AG08395 (cell line): Measurements from ENCODE around the gene HCRTR2.
"Not testable (repeated sequence)": the region's sequence is repeated elsewhere in the genome, so short reads cannot be mapped to it uniquely, and the experiment has no call there.

Experiments used
- DNase-seq: peaks from one replicate; pipeline ENCODE4 v3.0.0; 2012; ENCODE audit warnings: mixed read lengths, low spot score

HCRTR2 gene

DNA sequence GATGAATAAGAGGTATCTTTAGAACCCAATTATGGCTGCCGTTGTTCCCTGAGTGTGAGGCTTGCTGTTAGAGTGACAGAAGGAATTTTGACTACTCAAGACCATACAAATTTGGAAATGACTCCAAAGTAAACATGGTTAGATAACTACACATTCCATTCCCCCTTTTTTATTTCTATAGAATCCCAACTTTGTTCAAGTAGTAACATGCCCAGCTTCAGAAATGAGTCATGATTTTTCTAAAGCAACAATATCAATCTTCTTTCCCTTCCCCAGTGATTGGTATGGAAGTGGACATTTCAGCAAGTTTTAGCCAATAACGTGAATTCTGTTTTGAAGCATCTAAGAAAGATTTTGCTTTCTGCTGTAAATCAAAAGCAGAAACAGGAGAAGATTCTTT is 37.8 kb downstream of the HCRTR2 start:
- no peak for DNase-seq

DNA sequence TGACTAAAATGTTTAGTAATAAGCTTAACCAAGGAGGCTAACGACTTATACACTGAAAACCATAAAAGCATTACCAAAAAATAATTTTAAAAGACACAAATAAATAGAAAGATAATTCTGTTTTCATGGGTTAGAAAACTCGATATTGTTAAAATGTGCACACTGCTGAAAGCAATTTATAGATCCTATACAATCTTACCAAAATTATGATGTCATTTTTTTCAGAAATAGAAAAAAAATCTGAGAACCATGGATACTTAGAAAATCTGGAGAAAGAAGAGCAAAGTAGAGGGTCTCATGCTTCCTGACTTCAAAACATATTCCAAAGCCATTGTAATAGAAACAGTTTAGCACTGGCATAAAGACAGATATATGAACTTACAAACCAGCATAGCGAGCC is 46.6 kb downstream of the HCRTR2 start:
- no peak for DNase-seq

DNA sequence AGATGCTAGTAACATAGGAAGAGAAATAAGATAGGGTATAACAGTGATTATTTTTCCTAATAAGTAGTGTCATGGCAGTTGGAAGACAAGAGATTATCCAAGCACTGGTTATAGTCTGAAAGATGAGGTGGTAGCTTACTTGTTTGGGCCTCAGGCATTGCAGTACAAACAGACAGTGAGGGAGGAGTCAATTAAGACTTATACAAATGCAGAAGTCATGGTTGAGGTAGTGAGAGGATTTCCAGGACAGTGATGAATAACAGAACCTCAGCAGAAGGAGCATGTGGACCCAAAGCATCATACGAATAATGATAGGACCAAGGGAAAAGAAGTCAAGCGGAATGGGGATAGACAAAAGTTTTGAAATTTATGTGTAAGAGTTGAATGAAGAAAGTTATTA is 53.5 kb downstream of the HCRTR2 start:
- DNase-seq: no peak

DNA sequence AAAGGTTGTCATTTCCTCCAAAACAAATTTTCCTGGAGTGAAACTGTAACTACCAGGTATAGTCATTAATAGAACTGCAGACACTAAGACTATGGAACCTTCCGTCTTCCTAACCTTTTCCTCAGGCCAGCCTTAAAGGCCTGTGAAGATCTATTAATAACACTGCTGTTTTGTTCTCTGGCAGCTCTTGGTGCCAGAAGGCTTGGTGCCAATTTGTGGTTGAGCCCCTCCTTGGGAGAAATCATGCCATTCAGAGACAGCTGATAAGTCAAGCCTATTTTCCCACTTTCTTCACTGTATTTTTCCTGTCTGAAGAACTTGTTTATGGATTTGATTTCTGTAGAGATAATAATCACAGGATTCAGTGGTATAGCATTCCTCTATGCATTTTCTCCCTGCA is 64.8 kb downstream of the HCRTR2 start:
- no peak for DNase-seq

DNA sequence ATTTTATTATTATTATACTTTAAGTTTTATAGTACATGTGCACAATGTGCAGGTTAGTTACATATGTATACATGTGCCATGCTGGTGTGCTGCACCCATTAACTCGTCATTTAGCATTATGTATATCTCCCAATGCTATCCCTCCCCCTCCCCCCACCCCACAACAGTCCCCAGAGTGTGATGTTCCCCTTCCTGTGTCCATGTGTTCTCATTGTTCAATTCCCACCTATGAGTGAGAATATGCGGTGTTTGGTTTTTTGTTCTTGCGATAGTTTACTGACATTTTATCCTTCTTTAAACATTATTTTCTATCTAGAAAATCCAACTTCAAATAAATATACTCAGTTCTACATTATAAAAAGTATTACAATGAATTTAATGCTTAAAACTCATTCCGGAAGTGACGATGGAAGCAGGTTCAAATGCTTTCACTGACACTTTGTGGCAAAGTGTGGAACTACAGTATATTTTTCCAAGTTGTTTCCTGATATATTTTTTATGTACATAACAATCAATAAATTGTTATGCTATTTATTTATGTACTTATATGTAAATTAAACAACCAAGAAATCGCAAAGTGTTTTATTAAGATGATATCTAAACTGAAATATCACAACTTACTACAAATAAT is 66.8 kb downstream of the HCRTR2 start:
- DNase-seq: peak; percentile 13

DNA sequence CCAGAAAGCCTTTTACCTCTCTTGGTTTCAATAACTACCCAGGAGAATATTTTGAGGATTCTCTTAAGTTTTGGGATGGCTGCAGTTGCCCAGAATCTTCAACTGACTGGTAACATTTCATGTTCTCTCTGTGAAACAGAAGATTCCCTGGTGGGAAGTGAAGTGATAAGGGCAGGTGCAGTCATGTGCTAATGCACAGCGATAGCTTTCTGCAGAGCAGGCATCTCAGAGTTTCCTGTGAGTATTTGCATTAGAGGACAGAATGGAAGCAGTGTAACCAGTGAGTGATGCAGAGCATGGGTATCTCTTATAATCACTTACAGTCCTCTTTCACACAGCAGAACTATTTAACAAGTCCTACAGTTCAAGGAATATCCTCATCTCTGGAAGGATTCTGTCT is 76.1 kb downstream of the HCRTR2 start:
- DNase-seq: no peak

DNA sequence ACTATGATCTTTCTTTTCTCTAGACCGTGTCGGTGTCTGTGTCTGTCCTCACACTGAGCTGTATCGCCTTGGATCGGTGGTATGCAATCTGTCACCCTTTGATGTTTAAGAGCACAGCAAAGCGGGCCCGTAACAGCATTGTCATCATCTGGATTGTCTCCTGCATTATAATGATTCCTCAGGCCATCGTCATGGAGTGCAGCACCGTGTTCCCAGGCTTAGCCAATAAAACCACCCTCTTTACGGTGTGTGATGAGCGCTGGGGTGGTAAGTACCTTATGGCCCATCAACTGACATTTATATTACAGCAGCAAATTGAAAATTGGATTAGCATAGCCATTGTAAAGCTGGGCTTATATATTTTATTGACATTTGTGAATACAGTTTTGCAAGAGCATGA is 80.8 kb downstream of the HCRTR2 start:
- DNase-seq: no peak

DNA sequence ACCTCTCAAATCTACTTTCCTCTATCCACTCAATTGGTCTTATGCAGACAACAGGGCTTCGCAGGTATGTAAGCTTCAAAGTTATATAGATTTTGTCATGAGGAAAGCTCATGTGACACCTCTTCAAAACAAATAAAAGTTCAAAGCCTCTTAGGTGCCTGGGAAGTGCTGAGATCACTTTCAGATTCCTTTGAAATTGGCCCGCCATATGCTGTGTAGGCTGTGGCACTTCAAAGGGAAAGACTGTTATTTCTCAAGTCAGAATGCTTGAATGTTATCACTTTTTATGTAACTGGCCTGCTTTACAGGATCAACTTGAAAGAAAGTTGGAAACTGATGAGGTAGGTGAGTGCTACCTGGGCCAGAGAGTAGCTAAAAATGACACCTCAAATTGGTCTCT is 85.9 kb downstream of the HCRTR2 start:
- DNase-seq: no peak

DNA sequence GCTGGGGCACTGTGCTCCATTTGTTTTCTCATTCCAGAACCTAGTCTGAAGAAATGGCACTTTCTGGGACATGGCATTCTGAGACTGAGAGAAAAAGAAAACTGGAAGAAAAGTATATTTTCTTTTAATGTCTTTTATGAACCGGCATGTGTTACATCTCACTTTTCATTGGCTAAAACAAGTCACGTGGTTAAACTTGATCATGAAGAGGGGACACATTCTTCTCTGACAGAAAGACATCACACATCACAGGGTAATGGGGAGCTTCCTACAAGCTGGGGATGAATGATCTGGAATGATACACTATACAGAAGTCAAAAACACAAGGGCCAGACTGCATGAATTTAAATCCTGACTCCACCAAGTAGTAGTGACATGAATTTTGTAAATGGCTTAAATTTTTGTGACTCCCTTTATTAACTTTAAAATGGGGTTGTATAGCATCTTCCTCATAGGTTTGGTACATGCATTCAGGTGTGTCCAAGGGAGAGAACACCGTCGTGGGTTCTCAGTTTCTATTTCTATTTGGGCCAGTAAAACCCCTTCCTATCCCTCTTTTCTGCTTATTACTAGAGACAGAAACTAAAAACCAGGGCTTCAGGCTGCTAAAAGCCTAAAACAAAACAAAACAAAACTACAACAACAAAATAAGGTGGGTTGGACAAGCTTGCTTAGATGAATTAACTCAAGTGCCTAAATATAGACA is 91.2 kb downstream of the HCRTR2 start:
- DNase-seq: no peak

DNA sequence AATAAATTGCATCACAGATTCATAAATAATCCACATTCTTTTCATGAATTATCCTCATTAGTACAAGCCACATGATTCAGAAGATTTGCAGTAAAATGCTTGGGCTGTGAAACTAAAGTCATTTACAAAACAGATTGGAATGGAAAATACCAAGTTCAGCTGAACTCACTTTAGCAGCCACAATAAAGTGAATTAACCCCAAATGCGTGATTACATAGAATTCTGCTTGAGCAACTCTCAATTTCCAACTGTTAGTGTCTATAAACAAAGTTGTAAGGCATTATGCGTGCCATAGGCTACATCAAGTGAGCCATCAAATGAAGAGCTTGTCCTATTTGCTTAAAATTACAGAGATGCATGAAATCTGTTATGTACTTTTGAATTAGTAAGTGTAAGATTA is 92.6 kb downstream of the HCRTR2 start:
- DNase-seq: no peak

DNA sequence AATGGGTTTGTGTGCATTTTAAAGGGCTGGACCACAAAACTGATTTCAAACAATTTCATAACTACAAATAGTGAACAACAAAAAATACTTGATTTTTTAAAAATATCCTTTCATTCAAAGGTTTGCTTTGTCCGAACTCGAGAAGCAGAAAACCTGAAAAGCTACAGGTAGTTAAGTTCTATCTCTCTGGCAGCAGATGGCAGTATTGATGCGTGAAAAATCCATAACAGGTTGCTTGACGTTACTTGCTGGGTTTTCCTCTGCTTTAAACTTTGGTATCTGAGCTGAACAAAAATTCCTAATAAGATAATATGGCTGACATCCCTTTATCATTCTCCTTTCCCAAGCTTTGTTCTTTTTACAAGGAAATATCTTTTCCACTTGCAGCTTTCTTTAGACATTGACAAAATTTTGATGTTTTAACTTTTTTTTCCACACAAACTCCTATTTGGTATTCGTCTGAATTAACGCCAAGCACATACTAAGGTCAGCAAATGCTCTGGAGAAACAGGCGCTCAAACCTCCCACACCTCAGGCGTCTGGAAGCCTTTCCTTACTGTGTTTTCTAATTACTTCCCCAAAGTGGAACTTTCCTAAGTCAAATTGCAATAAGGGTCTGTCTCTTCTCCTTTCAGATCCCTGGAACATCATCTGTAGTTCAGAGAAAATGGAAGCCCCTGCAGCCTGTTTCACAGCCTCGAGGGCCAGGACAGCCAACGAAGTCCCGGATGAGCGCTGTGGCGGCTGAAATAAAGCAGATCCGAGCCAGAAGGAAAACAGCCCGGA is 102.6 kb downstream of the HCRTR2 start:
- peak; percentile 38 for DNase-seq

DNA sequence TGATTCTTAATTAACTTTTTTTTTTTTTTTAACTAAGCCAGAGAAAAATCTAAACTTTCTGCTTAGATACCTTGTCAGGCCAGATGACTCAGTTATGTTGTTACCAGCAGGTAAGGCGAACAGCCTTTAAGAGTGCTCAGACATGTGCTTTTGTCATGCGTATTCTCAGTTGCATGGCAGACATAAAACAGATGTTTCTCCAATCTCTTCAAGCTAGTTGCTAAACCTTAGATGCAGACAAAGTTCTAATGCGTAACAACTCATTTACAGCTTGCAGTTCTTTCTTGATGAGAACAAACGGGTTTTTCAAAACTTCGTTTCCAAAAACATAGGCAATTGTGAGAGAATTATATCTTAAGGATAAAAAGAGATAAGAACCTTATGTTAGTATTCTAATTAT is 103.3 kb downstream of the HCRTR2 start:
- no peak for DNase-seq

DNA sequence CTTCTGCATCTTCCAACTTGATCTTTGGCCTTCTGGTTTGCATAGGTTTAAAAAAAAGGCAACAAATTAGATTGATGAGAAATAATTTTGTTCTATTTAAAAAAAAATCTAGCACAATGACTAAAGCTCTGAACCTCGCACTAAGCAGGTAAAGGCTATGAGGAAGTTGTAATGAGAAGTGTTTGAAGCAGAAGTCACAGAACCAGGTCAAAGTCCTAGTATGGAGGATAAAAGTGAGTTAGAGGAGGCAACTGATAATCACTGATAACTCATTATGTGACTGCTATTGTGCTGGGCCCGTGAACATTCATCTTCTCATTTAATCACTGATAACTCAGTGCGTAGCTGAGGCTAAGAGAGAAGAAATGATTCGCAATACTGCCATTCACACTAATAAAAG is 106.9 kb downstream of the HCRTR2 start:
- no peak for DNase-seq

DNA sequence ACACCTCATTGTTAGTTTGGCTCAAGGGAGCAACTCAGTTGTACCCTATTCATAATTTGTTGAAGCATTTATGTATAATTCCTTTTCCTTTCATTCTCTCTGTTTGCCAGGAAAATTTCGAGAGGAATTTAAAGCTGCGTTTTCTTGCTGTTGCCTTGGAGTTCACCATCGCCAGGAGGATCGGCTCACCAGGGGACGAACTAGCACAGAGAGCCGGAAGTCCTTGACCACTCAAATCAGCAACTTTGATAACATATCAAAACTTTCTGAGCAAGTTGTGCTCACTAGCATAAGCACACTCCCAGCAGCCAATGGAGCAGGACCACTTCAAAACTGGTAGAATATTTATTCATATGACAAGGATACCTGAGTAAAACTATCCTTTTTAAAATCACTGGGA is 107.8 kb downstream of the HCRTR2 start:
- DNase-seq: no peak

DNA sequence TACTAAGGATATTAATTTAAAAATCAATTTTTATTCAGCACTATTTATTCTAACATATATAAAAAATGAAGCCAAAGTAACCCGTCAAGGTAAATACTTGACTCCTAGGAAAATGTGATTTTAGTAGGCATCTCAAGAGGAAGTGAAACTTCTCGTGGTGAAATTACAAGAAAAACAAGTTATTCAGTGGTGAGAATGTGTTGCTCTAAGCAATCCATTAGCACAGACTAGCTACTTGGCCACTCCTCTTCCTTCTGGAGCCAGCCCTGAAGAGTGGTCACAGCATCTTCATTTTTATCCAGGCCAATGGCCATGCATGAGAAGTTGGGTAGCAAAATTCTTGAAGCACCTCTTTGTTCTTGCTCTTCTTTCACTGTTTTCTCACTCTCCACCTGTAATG is 112.5 kb downstream of the HCRTR2 start:
- no peak for DNase-seq

DNA sequence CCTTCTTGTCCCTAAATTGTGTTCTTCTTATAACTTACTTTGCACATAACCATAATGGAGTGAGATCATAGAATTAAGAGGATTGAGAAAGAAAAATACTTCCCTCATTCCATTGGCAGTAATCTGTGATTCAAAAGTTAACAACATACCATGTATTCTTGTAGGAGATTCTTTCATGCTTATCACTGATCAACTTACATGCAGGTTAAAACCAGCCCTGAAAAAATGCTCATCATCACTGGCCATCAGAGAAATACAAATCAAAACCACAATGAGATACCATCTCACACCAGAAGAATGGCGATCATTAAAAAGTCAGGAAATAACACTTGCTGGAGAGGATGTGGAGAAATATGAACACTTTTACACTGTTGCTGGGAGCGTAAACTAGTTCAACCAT is 116.4 kb downstream of the HCRTR2 start:
- no peak for DNase-seq

DNA sequence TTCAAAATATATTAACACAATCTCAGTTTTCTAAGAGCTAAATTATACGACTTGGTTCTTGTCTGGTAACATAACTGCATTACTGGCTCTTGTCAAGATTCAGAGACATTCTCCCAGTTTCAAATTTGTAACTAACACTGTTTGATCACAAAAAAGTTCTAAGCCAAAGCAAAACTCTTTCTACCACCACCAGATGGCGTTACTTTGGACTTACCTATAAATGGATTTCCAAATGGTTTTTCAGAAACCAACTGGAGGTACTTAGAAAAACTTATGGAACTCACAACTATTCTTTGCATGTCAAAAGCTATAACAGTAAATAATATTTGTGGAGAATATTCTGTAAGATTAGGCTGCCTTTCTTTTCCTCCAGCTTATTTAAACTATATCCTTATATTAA is 118.8 kb downstream of the HCRTR2 start:
- no peak for DNase-seq

DNA sequence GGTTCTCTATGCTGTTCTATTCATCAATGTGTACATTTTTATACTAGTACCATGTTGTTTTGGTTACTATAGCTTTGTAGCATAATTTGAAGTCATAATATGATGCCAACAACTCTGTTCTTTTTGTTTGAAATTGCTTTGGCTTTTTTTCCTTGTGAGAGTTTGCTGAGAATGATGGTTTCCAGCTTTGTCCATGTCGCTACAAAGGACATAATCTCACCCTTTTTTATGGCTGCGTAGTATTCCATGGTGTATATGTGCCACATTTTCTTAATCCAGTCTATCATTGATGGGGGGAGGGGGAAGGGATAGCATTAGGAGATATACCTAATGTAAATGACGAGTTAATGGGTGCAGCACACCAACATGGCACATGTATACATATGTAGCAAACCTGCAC is 122.9 kb downstream of the HCRTR2 start:
- DNase-seq: not testable (repeated sequence)

DNA sequence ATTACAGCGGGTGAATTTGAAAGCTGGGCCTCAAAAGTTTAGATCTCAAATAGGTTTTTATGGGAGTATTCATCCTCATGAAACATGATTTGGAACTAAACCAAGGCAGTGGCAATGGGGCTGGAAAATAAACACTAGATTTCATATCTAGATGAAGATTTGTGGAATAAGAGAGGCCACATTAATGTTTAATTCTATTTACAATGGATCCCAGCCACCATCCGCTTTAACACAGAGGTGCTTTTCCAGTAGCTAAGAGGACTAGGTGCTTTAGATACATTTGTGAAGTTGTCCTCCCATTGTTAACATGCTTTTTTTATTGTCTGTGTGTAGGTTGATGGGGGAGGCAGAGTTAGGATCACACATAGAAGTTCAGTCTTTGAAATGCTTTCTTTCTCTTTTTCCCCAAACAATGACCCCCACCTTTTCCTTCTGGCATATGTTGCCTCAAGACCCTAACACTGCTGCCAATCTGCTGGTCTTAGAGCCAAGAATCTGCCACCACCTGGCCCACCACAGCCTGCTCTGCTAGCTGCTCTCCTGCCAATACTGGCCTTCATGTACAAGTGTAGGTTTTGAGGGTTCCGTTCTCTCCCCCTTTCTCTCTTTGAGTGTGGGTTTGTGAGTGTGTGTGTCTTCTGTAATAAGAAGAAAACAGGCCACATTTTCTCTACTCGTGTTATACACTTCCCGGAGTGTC is 125.1 kb downstream of the HCRTR2 start:
- no peak for DNase-seq

DNA sequence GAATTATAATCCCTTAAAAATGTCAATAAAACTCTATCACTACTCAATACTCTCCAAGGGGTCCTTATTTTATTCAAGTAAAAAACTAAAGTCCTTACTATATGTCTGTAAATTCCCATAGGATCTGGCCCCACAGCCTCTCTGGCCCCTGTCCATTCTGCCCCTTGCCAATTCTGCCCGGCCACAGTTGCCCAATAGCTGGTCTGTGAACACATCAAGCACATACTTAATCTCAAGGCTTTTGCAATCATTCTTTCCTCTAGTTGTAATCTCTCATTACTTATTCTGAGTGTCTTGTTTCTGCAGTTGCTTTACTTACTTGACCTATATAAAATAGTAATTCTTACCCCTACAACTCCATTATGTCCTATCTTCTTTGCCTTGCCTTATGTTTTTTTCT is 130.4 kb downstream of the HCRTR2 start:
- DNase-seq: no peak

DNA sequence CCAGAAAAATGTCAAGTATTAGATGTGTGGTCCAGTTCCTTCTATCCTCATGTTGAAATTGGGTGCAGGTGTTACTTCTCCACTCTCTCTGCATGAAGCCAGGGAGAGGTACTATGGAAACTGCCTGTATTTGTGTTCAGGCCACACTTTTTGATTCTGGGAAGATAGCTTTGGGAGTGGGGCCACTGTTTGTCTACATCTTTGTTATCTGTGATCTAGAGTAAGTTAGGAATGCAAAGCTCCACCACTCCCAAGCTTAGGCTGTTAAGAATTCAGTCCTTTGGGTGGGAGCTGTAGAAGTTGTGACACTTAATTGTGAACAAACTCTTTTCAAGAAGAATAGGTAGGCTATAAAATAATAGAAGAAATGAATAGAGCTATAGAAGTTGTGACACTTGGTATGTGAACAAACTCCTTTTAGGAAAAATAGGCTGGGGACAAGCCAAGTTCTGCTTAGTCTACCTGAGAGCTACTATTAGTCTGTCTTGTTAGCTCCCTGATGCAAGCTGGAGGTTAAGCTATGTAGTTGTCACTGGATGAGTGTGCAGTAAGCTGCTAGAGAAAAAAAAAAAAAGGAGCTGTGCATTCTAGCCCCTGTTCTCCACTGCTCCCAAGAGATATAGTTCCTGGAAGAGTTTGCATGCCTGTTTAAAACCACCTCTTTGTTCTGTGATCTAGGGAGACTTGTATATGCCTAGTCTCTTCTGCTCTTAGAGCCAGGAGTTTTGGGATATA is 145.8 kb downstream of the HCRTR2 start:
- no peak for DNase-seq

DNA sequence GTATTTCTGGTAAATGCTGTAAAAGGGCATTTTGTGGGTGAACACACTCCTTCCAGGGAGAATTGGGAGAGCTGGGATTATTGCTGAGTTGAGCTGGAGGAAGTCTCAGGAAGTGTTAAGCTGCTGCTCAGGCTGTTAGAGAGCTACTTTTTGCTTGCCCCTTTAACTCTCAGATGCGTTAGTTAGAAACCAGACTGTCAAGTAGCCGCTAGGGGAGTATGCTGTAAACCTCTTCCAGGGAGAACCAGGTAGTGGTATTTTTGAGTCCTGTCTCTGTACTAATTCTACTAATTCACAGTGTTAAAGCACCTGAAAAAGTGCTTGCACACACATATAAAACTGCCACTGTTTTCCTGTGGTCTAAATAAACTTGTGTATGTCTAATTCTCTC is 146.4 kb downstream of the HCRTR2 start:
- no peak for DNase-seq
